Ectodermal cell (in vitro differentiated cells): ENCODE data around the gene SORCS2.

Experiments
- H3K27ac ChIP-seq: 2 replicates; pipeline ENCODE4 v1.7.0; 2013; ENCODE audit warnings: mild to moderate bottlenecking, low read depth, low read length; ENCODE audit not compliant: insufficient read depth, poor library complexity, severe bottlenecking
- H3K27me3 ChIP-seq: 2 replicates; pipeline ENCODE4 v1.7.0; 2013; ENCODE audit warnings: mild to moderate bottlenecking, low read length; ENCODE audit not compliant: insufficient read depth, control insufficient read depth, poor library complexity, severe bottlenecking
- H3K36me3 ChIP-seq: one replicate; pipeline ENCODE4 v1.7.0; 2013; ENCODE audit warnings: low read length; ENCODE audit not compliant: control insufficient read depth, insufficient read depth
- H3K4me1 ChIP-seq: one replicate; pipeline ENCODE4 v1.7.0; 2013; ENCODE audit warnings: low read length; ENCODE audit not compliant: control insufficient read depth, insufficient read depth
- H3K4me3 ChIP-seq: 2 replicates; pipeline ENCODE4 v1.7.0; 2013; ENCODE audit warnings: low read depth, low read length, control low read depth; ENCODE audit not compliant: insufficient read depth
- H3K9me3 ChIP-seq: 2 replicates; pipeline ENCODE4 v1.7.0; 2013; ENCODE audit warnings: mild to moderate bottlenecking, low read length, moderate library complexity; ENCODE audit not compliant: control insufficient read depth
- WGBS, 2 experiments: methylation state at CpG; one replicate each; pipeline ENCODE4 v1.1.7; 2013; ENCODE audit warnings: missing lambda C conversion rate in 2 of 2; 5-methylcytosine and 5-hydroxymethylcytosine counted together

SORCS2 gene

GRCh38 chr4:7788694-7789425, 596.5 kb downstream of the SORCS2 start:
- Histone ChIP-seq H3K9me3 (no peaks in the 10 kb centered on the region), H3K36me3 (no peaks in the 10 kb centered on the region), H3K4me3 (no peak overlapping the region), H3K27me3 (no peaks in the 10 kb centered on the region), H3K4me1 (peaks cover 4% of the 10 kb centered on the region), H3K27ac (no peak overlapping the region)
- 92 to 93% methylated on average over 12 of the region's 13 CpGs for WGBS, 2 experiments

- WGBS, 2 experiments = 98 to 100% methylated on average over 1 of the region's 2 CpGs
- H3K36me3 ChIP-seq = no peaks in the 10 kb centered on the region
- H3K9me3 ChIP-seq = no peaks in the 10 kb centered on the region
- peaks cover 4% of the 10 kb centered on the region for H3K4me1 ChIP-seq
- no peak overlapping the region for H3K27ac ChIP-seq
- no peak overlapping the region for H3K4me3 ChIP-seq
- H3K27me3 ChIP-seq = no peaks in the 10 kb centered on the region
Measured at GRCh38 chr4:7790023-7790422, 597.7 kb downstream of the SORCS2 start.

- no peaks in the 10 kb centered on the region for H3K36me3 ChIP-seq
- peaks cover 4% of the 10 kb centered on the region for H3K4me1 ChIP-seq
- no peaks in the 10 kb centered on the region for H3K27me3 ChIP-seq
- WGBS, 2 experiments = 90 to 96% methylated on average over 2 of the region's 2 CpGs
- no peak overlapping the region for H3K27ac ChIP-seq
- no peak overlapping the region for H3K4me3 ChIP-seq
- H3K9me3 ChIP-seq = no peaks in the 10 kb centered on the region
Measured at GRCh38 chr4:7790999-7791398, 598.7 kb downstream of the SORCS2 start.
